GM20000 (cell line): ENCODE results near the gene MAGI2.

Experiments
- DNase-seq: peaks from one replicate; pipeline ENCODE4 v3.0.0; 2012; ENCODE audit warnings: low spot score
- TF ChIP-seq, protein P1 (sequence below): IDR thresholded peaks from 2 replicates; pipeline ENCODE4 v1.5.1; 2012; ENCODE audit warnings: mild to moderate bottlenecking, control low read depth; ENCODE audit errors: extremely low read depth, missing control alignments

MAGI2 gene

GRCh38 chr7:79244482-79244881 is 209.0 kb downstream of the MAGI2 start:
- TF ChIP-seq, protein P1, sequence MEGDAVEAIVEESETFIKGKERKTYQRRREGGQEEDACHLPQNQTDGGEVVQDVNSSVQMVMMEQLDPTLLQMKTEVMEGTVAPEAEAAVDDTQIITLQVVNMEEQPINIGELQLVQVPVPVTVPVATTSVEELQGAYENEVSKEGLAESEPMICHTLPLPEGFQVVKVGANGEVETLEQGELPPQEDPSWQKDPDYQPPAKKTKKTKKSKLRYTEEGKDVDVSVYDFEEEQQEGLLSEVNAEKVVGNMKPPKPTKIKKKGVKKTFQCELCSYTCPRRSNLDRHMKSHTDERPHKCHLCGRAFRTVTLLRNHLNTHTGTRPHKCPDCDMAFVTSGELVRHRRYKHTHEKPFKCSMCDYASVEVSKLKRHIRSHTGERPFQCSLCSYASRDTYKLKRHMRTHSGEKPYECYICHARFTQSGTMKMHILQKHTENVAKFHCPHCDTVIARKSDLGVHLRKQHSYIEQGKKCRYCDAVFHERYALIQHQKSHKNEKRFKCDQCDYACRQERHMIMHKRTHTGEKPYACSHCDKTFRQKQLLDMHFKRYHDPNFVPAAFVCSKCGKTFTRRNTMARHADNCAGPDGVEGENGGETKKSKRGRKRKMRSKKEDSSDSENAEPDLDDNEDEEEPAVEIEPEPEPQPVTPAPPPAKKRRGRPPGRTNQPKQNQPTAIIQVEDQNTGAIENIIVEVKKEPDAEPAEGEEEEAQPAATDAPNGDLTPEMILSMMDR, result no peak
- no peak for DNase-seq

DNA sequence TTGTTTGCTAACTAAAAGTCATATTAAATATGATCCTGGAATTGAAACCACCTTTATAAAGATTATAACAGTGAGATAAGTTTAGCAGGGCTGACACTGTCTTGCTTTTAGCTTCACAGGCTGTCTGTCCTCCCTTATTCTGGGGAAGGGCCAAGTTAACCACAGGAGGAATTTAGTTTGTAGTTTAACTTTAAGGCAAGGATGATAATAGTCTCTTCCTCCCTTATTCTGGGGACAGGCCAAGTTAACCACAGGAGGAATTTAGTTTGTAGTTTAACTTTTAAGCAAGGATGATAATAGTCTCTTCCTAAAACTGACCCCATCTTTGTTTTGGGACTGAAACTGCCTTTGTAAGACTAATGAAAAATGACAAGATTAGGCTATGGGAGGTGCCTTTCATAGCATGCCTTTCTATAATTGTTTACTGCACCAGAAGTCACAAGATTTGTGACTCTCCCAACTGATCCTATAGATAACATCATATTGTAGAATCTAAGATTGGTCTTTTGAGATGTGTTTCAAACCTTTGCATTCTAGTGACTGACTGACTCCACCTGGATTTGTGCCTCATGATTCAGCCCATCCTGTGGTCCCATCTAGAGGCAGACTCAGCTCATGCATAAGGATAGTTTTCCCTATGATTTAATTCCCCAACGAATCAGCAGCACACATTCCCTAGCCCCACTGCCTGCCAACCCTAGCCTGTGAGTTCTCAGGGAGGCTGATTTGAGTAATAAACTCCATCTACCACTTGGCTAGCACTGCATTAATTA is 212.0 kb downstream of the MAGI2 start:
- TF ChIP-seq, protein P1, result no peak
- no peak for DNase-seq

DNA sequence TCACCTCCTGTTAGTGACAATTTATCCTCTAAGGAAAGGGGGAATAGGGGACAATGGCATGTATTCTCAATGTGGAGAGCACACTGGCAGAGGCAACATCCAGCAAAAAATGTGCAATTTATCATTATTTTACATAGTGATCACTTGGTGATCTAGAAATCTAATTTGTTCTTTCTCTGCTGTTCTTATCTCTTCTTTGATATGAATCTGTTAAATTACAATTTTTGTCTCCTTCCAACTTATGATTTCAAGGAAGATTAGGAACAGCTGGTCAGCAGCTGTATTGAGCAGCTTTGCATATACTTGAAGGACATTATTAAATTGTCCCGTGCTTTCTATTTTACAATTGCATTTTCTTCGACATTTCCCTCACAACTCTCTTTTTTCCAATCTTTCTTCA is 213.1 kb downstream of the MAGI2 start:
- TF ChIP-seq, protein P1, result no peak
- DNase-seq, result no peak

DNA sequence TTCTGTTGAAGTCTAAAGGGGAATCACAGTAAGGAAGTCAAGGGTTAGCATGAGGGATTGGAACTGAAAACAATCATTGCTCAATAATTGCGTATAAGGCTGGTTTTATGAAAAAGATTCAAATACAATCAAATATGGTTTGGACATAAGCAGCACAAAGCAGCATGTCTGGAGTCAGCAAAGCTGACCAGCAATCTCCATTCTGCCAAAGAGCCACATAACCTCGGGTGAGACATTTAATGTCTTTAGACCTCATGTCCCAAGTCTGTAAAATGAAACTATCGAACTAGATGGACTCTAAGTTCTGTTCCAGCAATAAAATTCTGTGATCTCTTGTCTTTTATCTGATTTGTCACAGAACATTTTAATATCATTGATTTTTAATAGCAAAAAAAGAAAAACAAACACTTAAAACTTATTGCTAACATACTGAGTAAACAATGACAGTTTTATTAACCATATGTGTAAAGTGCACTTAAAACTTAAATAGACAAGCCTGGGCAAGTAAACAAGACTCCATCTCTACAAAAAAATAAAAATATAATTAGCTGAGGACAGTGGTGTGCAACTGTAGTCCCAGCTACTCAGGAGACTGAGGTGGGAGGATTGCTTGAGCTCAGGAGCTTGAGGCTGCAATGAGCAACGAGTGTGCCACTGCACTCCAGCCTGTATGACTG is 217.0 kb downstream of the MAGI2 start:
- no peak for DNase-seq
- TF ChIP-seq, protein P1, result no peak

GRCh38 chr7:79227044-79227443 is 226.4 kb downstream of the MAGI2 start:
- TF ChIP-seq, protein P1, result no peak
- no peak for DNase-seq

DNA sequence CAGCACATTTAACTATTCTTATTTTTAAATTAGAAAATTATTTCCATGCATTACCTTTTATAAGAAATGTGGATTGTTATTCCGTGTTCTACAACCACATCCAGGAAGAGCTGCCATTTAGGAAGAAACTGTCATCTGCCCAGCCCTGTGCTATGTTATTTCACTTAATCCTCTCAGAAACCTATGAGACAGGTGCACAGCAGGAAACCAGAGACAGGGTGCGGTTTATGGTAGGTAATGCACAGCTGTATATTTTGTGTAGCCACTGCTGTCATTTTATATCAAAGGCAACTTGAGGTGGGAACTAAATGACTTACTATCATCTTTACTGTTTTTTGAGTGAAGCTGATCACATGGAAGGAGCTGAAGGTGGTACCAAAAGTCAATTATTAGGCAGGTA is 232.3 kb downstream of the MAGI2 start:
- DNase-seq, result no peak
- TF ChIP-seq, protein P1, result no peak

DNA sequence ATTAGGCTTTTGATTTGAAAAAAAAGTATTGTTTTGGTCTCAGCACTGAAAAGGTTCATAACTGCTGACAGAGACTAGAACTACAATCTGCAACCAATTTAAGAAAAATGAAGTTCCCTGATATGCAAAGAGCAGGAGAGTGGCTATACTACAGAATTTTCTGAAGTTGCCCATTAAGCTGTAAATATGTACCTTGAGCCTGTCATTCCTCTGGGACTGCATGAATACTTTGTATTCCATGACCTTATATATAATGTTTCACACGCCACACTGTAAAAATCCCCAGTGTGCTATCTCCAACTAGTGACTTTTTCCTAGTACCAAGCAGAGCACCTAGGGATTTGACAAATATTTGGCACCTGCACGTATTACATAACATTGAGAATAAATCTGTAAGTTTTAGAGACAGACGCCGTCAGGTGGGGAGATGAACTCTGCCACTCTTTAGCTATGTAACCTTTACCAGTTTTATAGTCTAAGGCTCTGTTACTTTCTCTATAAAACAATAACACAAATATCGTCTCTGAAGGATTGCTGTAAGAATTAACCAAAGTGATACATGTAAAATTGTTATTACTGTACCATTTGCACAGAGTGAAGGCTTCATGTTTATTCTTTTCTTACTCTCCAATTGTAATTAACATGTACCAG is 235.4 kb downstream of the MAGI2 start:
- TF ChIP-seq, protein P1, result no peak

More for the DNA sequence above, 235.4 kb downstream of the MAGI2 start:
- no peak for DNase-seq
